GM12872 (cell line): ENCODE measurements around the gene SUGP1.

ENCODE experiments used
- CTCF ChIP-seq: IDR thresholded peaks from 3 replicates; pipeline ENCODE4 v1.5.1; 2011; ENCODE audit warnings: low read depth, mild to moderate bottlenecking, low read length, moderate library complexity; ENCODE audit not compliant: insufficient read depth

The SUGP1 gene

GRCh38 chr19:19320361-19321140, at the start of gene SUGP1, which contains the start of gene MAU2:
Gene SUGP1, minus strand, starts transcription at chr19:19320509. Its CDS starts 13 bp downstream, at chr19:19320496.
Gene MAU2, plus strand, starts transcription at chr19:19320829. Its CDS starts 31 bp downstream, at chr19:19320860.
- TF ChIP-seq CTCF, result 0 out of 3 replicates have a peak, but pooled peaks have one; percentile 8

GRCh38 chr19:19368087-19368486, 47.8 kb upstream of the SUGP1 start:
- no peak for TF ChIP-seq CTCF

DNA sequence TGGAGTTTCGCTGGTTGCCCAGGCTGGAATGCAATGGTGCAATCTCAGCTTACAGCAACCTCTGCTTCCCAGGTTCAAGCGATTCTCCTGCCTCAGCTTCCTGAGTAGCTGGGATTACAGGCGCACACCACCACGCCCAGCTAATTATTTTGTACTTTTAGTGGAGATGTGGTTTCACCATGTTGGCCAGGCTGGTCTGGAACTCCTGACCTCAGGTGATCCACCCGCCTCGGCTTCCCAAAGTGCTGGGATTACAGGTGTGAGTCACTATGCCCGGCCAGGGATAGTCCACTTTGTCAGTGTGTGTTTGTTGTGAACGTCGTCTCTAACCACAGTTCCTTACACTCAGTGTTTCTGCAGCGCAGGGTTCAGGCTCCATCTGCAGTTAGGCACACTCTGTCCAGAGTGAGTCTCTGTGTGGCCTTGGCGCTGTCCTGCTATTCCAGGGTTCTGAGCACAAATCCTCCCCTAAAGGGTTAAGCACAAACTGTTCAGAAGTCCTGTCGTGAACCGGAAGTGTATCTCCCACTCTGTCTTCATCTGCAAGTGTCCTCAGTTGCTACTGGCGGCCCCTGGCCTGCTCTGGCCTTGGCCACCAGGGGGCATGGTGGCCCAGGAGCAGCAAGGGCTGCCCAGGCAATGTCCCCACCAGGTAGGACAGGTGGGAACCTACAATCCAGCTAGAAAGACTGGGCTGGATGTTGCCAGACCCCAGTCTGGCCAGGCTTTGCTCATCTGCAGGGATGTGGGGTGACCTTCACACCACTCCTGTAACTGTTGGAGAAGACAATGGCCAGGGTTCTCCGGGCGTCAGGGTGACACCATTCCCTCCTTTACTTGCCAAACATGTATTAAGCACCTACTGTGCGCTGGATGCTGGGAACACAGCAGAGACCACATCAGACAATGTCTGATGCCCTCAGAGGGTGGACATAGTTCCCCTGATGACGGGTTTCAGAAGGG, 46.4 kb upstream of the SUGP1 start:
- TF ChIP-seq CTCF, result peak; percentile 99

DNA sequence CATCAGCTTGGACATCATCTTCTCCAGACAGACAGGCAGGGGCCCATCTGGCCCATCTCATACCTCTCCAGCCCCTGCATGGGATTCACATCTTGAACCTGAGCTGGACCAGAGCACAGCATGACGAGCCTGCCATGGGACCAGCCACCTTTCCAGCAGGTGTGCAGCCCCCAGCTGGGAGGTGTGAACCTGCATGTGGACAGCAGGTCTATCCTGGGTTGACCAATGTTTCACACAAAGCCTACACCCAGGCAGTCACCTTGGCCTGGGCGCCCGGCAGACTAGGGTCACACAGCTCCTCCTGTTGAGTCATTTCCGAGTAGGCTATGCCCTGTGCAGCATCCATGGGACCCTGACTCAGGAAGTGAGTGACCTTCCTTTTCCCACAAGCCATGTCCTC, 41.8 kb upstream of the SUGP1 start:
- no peak for TF ChIP-seq CTCF

DNA sequence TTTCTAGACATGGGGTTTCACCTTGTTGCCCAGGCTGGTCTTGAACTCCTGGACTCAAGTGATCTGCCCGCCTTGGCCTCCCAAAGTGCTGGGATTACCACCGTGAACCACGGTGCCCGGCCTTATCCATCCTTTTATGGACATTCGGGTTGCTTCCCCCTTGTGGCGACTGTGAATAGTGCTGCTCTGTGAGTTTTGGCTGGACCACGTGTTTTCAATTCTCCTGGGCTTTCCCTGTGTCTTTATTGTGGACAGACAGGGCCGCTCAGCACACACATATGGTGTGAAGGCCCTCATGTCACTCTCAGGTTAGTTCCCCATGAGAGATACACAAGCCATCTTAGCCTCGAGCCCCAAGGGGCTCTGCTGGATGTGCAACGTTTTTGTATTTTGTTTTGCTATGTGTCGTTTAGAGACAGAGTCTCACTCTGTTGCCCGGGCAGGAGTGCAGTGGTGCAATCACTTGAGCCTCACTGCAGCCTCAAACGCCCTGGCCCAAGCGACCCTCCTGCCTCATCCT, 40.8 kb upstream of the SUGP1 start:
- peak; percentile 84 for TF ChIP-seq CTCF

GRCh38 chr19:19356901-19357566, 36.7 kb upstream of the SUGP1 start:
- no peak for TF ChIP-seq CTCF
